HUDEP-2 (cell line): ENCODE results near the gene SUPT4H1.
"Not testable (repeated sequence)": the region's sequence is repeated elsewhere in the genome, so short reads cannot be mapped to it uniquely, and the experiment has no call there.

Experiments used
- DNase-seq, 76 experiments: peaks; one replicate each; lab custom pipeline; 2025; ENCODE audit not compliant: unreplicated experiment in 76 of 76; lab: John Stamatoyannopoulos, UW

SUPT4H1 gene

DNA sequence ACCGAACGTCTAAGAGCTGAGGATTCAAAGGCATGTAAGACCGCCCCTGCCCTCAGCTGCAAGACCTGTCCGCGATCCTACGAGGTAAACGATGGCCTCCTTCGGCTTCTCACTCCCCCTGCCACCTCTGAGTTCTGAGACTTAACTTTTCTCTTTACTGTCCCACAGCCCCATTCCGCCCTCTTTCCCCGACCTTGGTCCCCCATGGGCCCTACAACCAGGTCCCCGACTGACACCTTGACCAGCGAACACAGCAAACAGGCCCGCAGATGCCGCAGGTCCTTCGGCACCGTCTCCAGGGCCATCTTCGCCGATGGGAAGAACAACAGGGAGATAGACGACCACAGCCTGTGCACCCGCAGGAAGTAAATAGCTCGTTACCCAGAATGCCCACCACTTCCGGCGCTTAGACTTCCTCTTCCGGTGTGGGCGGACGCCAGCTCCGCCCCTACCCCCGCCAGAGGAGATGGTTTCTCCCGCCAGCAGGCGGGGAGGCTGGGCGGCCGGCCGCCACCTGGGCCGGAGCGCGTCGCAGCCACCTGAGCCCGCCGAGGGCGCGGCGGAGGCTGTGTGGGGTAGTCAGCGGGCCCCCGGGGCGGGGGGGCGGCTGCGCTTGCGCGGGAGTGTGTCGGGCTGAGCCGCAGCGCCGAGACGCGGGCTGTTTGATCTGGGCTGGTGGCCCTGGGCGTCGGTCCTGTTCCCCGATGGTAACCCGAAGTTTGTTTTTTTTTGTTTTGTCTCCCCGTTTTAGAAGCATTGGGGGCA lies at the start of gene SUPT4H1:
Gene SUPT4H1, minus strand, starts transcription at position 371 of the 765 bp plus-strand sequence. Its CDS starts 66 bp downstream, at position 305.
- DNase-seq = peak in 72 of 76 experiments; percentile 59 to 94 (median 86)

DNA sequence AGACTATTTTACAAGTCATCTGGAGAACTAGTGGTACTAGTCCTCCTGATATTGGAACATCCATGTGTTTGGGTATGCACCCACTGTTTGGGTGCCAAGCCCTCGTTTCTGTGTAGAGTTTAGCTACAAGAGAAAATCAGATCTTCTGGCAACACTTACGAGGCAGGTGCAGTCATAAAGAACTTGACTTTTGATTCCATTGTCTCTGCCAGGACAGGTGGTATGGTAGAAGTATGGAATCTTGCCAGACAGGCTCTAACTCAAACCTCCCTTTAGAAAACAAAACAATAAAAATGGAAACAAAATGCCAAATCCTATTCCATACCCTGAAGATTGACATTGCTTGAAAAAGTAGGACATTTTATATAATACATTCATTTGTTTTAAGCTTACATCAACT lies 49.3 kb upstream of the SUPT4H1 start:
- DNase-seq = no peak

DNA sequence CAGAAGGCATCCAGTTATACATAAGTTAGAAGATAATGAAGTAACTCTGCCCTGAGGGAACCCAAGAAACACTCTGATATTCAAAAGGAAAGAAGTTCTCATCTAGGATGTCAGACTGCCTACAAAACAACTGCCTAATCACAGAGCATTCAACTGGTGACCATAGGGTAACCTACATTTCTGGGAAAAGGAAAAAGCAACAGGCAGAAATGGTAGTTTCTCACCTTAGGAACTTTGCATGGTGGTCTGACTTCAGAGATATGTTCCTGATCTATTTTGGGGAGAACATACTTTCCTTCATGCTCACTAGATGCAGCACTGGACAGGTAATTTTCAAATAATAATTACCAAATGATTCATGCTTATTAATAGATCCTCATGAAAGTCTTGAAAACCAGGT lies 48.8 kb upstream of the SUPT4H1 start:
- DNase-seq = no peak

DNA sequence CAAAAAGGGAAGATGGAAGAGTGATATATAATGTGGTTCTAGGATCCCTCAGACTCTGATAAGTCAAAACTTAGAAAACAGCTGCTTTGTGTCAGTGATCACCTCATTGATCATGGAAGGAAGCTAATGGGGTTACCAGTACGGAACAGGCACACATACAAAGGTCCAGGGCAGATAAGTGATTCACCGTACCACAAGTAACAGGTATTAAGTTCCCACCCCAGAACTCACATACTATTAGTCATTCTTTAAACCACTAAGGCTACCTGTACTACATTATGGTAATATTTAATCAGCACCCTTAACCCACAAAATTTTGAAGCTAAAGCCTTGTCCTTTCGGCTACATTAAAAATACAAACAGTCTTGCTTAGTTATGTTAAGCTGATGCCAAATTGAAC lies 48.0 kb upstream of the SUPT4H1 start:
- no peak for DNase-seq

DNA sequence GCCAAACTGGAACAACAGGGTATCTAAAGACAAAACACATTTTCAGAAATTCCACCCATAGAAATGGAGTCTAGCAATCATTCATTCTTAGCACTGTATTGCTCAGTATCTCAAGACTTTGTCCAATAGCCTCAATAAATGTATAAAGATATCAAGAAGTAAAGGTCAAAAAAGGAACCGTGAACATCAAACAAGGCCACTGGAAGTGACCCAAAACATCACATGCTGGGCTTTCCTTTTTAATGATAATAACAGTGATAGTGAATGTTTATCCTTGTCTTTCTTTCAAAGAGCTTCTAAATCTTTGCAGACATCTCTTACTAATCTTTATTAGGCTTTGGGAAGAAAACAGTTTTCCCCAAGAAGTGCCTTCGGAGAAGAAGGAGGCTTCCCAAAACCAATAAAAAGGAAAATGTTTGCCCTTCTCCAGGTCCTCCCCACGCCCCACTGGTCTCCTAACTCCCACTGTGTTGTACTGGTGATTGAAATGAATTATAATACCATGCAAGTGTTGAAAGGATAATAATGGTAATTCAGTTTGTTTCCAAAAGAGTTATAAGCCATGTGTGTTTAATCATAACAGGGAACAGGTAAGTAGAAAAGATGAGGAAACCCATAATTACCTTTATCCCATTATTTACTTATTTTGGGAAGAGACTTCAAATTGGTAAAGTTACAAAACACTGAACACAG lies 46.7 kb upstream of the SUPT4H1 start:
- DNase-seq = no peak

DNA sequence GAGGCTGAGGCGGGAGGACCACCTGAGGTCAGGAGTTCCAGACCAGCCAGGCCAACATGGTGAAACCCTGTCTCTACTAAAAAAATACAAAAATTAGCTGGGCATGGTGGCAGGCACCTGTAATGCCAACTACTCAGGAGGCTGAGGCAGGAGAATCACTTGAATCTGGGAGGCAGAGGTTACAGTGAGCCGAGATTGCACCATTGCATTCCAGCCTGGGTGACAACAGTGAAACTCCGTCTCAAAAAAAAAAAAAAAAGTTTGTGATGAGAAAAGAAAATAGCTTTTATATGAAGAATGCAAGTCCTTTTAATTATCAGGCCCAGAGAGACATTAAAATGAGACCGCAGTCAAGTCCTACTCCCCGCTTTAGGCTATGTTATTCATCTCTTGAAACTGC lies 45.4 kb upstream of the SUPT4H1 start:
- DNase-seq = not testable (repeated sequence)

DNA sequence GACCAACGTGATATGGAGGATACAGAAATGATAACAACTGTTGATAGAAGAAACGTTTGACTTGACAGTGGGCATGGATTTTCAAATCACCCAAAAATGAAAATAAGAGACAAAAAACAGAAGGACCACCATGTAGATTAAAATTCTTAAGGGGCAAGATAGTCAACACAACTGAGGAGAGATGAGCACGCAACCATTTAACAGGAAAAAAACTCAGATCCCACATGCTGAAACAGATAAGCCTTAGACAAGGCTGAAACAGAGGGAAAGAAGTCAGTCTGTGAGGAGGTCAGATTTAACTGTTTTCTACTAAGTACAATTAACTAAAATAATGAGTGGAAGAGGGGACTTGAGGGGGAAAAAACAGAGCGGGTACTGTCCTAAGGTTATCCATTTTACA lies 44.2 kb upstream of the SUPT4H1 start:
- no peak for DNase-seq

DNA sequence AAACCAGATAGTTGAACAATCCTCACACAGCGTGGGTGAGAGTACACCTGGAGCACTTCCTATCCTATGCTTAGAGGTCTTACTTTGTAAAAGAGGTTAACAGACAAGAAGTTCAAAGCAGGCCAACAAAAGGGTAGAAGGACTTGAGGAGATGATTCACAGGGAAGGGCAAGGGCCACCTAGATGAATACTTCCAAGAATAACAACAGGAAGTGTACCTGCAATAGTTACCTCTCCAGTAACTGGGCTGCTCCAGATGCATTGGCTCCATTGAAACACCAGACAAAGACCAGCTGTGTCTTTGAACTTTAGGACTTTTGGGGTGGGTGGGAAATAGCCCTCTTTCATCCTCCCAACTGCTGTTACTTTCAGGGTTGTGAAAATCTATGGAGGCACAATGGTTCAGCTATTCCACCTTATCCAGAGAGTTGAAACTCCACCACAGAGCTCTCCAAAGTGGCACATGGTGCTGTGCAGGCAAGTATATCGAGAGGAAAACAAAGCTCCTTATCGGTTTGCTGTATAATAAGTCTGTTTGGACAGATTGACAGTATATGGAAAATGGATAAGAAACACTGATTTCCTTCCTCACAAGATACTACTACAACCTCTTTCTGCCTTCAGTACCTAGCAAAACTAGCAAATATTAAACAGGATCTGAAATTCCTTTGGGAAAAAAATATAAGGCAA lies 42.7 kb upstream of the SUPT4H1 start:
- DNase-seq = peak in 1 of 76 experiments; percentile 11

DNA sequence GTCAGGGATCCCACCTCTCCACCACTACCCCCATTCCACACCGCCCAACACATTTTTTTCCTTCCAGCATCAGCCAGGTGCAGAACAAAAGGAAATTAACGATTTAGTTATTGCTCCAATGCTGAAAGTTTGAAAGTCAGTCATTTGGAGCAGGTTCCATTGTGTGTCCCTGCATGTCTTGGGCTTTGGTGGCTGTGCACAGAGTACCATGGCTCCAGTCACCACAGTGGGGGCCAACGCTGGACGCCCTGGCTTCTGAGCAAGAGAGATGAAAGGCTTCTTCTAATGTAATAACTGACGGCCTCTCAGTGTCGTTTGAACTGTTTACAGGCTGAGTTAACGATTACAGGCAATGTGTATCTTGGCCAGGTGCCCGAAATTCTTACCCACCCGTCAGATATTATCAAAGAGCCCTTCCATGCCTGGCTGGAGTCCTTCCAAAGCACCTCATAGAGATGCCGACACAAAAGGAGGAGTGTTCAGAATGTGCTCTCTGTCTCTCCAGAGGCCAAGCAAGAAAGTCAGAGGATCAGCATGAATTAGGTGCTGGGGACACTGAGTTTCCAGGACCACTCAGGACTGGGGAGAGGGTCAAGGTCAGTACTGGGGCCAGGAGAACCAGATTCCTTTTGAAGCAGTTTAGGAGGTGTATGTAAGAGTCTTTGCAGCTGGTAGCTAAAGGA lies 39.4 kb upstream of the SUPT4H1 start:
- peak in 74 of 76 experiments; percentile 26 to 97 (median 86) for DNase-seq

DNA sequence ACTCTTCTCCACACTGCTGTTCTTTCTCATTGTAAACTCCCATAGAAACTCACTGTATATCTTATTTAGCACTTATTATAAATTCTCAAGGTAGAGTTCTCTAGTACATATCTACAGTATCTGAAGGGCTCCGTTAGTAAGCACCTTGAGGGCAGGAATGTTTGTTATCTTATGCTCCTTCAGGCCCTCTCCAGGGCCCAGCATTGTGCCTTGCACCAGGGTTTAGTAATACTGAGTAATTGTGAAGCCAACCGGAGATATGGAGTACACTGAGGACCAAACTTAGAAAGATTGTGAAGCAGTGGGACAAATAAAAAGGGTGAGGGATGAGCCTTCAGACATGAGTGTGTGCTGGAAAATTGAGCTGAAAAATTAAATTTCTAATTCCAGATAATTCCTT lies 38.9 kb upstream of the SUPT4H1 start:
- DNase-seq = no peak

DNA sequence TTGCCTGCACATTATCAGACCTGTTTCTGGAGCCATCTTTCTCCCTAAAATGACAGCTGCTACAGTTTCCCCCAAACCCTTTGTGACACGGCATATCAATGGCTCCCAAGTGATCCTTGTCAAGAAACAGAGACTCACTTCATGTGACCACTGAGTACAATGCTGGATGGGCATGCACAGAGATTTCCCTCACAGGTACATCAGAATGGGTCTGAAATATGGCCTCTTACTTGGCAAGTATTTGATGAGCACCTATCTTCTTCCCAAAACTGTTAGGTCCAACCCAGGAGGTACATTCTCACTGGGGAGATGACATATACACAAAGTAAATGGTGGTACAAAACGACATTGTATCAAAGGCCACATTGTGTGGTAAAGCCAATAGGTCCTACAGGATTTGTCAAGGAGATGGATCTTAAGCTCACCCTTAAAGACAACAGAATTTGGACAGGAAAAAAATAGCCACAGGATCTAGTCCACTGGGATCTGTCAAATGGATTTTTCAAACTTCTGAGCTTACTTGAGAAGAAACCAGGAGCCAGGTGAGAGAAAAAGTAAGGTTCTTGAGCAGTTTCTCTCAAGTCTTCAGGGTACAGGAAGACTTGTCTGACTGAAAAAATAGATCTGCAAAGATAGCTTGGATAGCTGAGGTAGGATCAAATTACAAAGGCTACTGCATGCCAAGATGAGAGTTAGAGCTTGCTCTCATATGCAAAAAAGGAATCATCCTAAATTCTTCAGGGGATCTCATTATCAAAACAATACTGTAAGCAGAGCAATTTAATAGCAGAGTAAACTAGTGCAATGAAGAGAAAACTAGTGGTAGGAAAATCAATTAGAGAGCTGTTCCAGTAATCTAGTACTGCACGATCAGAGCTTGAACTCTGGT lies 36.5 kb upstream of the SUPT4H1 start:
- DNase-seq = no peak

DNA sequence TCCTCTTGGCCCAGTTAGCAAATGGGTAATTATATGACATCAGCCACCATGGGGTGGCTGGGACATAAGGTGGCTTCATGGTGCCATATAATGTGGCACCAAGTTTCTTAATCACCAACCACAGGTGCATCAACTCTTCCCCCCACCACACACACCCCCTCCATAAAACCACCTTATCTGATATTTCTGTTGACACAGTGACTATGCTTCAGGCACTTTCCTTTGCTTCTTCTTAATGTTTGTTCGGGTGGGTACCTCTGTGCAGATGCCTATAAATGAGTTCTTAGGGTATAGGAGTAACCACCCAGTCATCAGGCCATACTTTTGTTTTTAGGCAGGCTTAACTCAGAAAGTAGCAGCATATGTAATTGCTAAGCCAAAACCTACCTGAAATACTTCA lies 35.8 kb upstream of the SUPT4H1 start:
- peak in 5 of 76 experiments; percentile 11 to 43 (median 19) for DNase-seq

DNA sequence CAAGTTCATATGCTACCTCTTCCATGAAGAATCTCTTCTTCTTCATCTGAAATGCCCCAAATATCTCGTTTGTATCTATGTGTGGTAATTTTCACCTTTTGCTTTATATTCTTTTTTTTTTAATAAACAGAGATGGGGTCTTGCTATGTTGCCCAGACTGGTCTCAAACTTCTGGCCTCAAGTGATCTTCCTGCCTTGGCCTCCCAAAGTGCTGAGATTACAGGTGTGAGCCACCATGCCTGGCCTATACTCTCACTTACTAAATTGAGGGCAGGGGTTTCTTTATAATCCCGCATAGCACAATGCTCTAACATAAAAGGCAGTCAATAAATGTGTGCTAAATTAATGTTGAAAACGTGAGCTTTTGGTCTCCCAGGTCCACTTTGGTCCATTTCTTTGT lies 34.7 kb upstream of the SUPT4H1 start:
- no peak for DNase-seq

DNA sequence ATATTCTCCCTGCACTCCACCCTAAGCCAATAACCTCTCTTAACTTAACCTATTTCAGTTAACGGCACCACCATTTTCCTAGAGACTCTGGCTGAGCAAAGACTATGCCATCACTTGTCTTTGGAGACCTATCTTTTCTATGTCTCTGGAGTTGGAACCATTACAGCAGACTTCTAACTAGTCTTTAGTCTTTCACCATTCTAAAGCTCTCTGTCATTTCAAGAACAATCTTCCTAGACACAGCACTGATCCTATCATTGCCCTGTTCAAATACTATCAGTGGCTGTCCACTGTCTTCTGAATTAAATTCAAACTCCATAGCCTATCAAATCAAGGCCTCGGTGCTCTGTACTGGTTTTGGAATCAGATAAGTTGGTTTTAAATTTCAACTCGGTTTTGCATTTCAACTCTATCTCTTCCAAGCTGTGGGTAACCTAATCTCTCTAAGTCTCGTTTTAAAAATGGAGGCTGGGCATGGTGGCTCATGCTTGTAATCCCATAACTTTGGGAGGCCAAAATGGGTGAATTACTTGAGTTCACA lies 33.4 kb upstream of the SUPT4H1 start:
- no peak for DNase-seq

DNA sequence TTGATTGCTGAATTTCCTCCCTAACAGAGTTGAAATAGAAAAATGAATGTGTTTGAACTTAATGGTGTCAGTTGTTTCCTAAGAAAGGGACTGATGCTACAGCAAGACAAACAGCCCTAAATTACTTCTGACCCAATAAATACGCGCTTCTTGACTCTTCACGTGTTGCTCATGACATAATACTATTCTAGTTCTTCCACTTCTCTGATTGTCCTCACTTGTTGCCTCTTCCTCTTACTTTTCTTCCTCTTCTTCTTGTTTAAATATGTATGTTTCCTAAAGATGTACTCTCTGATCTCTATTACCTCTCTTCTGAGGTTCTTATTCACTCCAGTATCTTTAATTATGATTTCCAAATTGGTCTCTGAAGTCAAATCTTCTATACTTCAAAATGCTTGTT lies 32.9 kb upstream of the SUPT4H1 start:
- DNase-seq = no peak

DNA sequence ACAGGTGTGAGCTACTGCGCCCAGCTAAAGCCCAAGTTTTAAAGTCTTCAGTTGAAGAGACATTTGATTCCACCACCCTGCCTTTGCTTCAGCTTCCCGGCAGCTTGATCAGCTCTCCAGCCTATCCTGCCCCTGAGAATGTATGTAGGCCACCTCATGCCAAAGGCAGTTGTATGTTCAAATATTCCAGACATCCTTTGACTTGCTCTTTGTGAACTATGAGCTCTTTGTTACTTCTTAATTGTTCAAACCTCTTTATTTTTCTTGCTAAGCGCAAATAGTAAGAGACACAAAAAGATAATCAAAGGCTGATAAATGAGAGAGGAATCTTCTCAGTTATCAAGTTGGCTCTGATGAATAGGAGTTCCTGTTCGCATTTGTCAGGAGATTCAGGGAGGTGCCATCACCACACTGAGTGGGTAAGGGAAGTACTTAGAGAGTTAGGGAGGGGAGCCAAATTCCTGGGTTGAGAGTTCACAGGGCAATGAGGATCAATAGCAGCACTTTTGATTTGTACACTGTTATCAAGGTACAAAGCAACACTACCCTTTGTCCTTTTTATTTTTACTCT lies 32.0 kb upstream of the SUPT4H1 start:
- DNase-seq = no peak

DNA sequence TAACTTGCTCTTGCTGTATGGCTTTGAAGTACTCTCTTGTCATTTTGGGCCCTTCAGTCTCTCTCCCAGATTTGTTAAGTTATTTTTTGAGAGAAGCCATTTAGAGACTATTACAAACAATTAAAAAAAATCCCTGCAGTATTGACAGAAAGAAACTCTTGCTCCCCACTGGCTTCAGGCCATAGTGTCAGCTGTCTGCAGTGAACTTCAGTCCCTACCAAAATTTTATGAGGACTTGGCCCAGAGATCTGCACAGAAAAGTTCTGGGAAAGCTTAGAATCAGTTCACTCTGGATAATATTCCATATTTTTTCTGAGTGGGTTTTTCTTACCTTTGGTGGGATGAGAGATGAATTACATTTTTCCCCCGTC lies 30.9 kb upstream of the SUPT4H1 start:
- DNase-seq = no peak

DNA sequence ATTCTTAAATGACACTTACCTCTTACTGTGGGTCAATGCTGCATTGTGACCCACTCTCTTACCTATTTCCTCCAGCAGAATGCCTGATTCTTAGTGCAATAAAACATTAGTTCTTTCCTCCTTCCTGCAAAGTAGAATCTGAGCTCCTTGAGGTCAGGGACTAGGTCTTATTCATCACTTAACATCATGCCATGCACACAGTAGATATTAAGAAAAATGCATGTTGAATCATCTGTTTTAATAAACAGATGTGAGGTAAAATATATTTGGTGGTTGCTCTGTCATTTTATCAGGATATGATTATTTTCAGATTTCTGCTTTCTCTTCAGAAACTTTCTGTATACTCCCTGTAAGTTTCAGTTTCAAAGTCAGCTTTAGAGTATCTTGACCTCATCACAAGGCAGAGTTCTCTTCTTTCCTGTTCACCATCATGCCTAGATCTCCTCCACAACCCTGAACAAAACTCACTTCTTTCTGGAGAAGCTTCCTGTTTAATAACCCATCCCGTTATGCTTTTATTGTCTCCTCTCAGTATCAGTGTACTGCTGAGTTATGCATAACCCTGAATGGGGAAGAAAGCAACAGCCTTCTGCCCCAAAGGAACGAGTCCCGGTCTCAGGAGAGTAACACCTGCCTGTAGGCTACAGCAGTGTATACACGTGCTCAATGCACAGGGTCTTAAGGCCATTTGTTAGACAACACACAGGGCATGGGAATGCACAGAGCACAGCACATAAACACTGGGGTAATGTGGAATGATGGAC lies 30.3 kb upstream of the SUPT4H1 start:
- no peak for DNase-seq
